Calu3 (cell line): ENCODE measurements around the gene GDPD1. TPM values are rescaled to one million over a fixed set of nuclear protein-coding genes. Genes with fewer than 3 reads are reported as not detected.

Source experiments
- BruUV-seq: library from RNA; stranded (reverse); fragments of 400-500 nt; replicated peaks from 2 replicates; lab custom pipeline; 2021; lab: Mats Ljungman, UMichigan
- CTCF ChIA-PET: fragments of 300-600 bp; sonication (Branson Sonifier 250); formaldehyde crosslinking; loops from one replicate; lab custom pipeline; 2022; ENCODE audit warnings: antibody characterized with exemption; lab: Charles Lee
- DNase-seq: peaks from one replicate; pipeline ENCODE4 v3.0.0; 2022
- H3K27ac Mint-ChIP-seq: one replicate; pipeline ENCODE4 v1.8.0; 2022; ENCODE audit warnings: mixed read lengths; ENCODE audit not compliant: unreplicated experiment
- H3K27me3 Mint-ChIP-seq: one replicate; pipeline ENCODE4 v1.8.0; 2022; ENCODE audit warnings: mixed read lengths; ENCODE audit not compliant: unreplicated experiment
- H3K36me3 Mint-ChIP-seq: one replicate; pipeline ENCODE4 v1.8.0; 2022; ENCODE audit warnings: mild to moderate bottlenecking, moderate library complexity, mixed read lengths; ENCODE audit not compliant: insufficient read depth, unreplicated experiment
- H3K4me1 Mint-ChIP-seq: one replicate; pipeline ENCODE4 v1.8.0; 2022; ENCODE audit warnings: mild to moderate bottlenecking, low read depth, mixed read lengths; ENCODE audit not compliant: unreplicated experiment
- H3K4me3 Mint-ChIP-seq: one replicate; pipeline ENCODE4 v1.8.0; 2022; ENCODE audit warnings: mild to moderate bottlenecking, low read depth, moderate library complexity, mixed read lengths; ENCODE audit not compliant: unreplicated experiment
- H3K9me3 Mint-ChIP-seq: one replicate; pipeline ENCODE4 v1.8.0; 2022; ENCODE audit warnings: low read depth, mixed read lengths; ENCODE audit not compliant: unreplicated experiment
- CTCF ChIP-seq: fragments of 200-600 bp; IDR thresholded peaks from one replicate; pipeline ENCODE4 v1.8.0; 2022; ENCODE audit warnings: antibody characterized with exemption; ENCODE audit not compliant: unreplicated experiment
- intact Hi-C: fragments of 100-400 bp; cut with micrococcal nuclease; formaldehyde crosslinking; loops from one replicate; pipeline ENCODE4 v1.10.0; 2022; ENCODE audit not compliant: unreplicated experiment
- total RNA-seq: library from RNA; stranded (reverse); gene quantifications from 2 replicates; pipeline ENCODE4 v1.2.3, GENCODE V29; 2022

GDPD1 gene
- total RNA-seq, 1 experiment from 2014 or later, result 2.6 TPM

DNA sequence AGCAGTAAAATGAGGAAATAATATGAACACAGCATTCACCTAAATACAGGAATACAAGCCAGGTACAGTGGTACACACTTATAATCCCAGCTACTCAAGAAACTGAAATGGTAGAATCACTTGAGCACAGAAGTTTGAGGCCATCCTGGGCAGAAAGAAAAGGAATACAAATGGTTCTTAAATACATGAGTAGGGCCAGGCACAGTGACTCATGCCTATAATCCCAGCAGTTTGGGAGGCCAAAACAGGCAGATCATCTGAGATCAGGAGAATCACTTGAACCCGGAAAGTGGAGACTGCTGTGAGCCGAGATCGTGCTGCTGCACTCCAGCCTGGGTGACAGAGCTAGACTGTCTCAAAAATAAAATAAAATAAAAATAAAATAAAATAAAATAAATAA lies 33.5 kb upstream of the GDPD1 start:
- Mint-ChIP-seq H3K4me3 (no peak overlapping the region), H3K4me1 (no peaks in the 10 kb centered on the region), H3K36me3 (peaks cover 16% of the 10 kb centered on the region), H3K9me3 (no peaks in the 10 kb centered on the region), H3K27me3 (no peaks in the 10 kb centered on the region), H3K27ac (no peak overlapping the region)
- intact Hi-C loops, result no loop called here
- TF ChIP-seq CTCF, result no peak
- DNase-seq, result no peak
- CTCF ChIA-PET, result no interaction called here
- no TSS peak for BruUV-seq

- intact Hi-C loops, result no loop called here
- H3K4me3 Mint-ChIP-seq, result no peak overlapping the region
- BruUV-seq, result no TSS peak
- no peak for TF ChIP-seq CTCF
- no peak overlapping the region for H3K27ac Mint-ChIP-seq
- CTCF ChIA-PET, result no interaction called here
- no peak for DNase-seq
- H3K9me3 Mint-ChIP-seq, result no peaks in the 10 kb centered on the region
- H3K36me3 Mint-ChIP-seq, result peaks cover 10% of the 10 kb centered on the region
- no peaks in the 10 kb centered on the region for H3K27me3 Mint-ChIP-seq
- H3K4me1 Mint-ChIP-seq, result no peaks in the 10 kb centered on the region
Measured at GRCh38 chr17:59190806-59191205, 29.5 kb upstream of the GDPD1 start.

- no peak for TF ChIP-seq CTCF
- no peaks in the 10 kb centered on the region for H3K36me3 Mint-ChIP-seq
- CTCF ChIA-PET, result no interaction called here
- no peak overlapping the region for H3K27ac Mint-ChIP-seq
- no peaks in the 10 kb centered on the region for H3K27me3 Mint-ChIP-seq
- intact Hi-C loops, result no loop called here
- H3K4me1 Mint-ChIP-seq, result no peaks in the 10 kb centered on the region
- no peak overlapping the region for H3K4me3 Mint-ChIP-seq
- no TSS peak for BruUV-seq
- H3K9me3 Mint-ChIP-seq, result no peaks in the 10 kb centered on the region
- DNase-seq, result no peak
Measured at GRCh38 chr17:59193336-59193862, 26.9 kb upstream of the GDPD1 start.

GRCh38 chr17:59199398-59199797 lies 20.9 kb upstream of the GDPD1 start:
- H3K27me3 Mint-ChIP-seq, result no peaks in the 10 kb centered on the region
- peaks cover 12% of the 10 kb centered on the region for H3K36me3 Mint-ChIP-seq
- no peaks in the 10 kb centered on the region for H3K9me3 Mint-ChIP-seq
- intact Hi-C loops, result no loop called here
- TF ChIP-seq CTCF, result no peak
- H3K27ac Mint-ChIP-seq, result no peak overlapping the region
- no peaks in the 10 kb centered on the region for H3K4me1 Mint-ChIP-seq
- no peak overlapping the region for H3K4me3 Mint-ChIP-seq
- no TSS peak for BruUV-seq
- DNase-seq, result no peak
- CTCF ChIA-PET, result no interaction called here
